Astrocyte (in vitro differentiated cells and primary cell): ENCODE data around the gene NRDC. TPM values are rescaled to one million over a fixed set of nuclear protein-coding genes. Genes with fewer than 3 reads are reported as not detected.

Experiments
- DNase-seq: peaks from one replicate; pipeline ENCODE4 v3.0.0-alpha.2; 2010; ENCODE audit warnings: low read depth
- FAIRE-seq: peaks from 2 replicates; lab custom pipeline; 2011; peaks lifted over from hg19 to GRCh38; lab: Jason Lieb, UNC
- H2AFZ ChIP-seq: 2 replicates; pipeline ENCODE4 v1.6.0; 2012; ENCODE audit warnings: low read depth, low read length, inconsistent platforms
- H3K27ac ChIP-seq: 2 replicates; pipeline ENCODE4 v1.5.1; 2011; ENCODE audit warnings: low read depth, low read length, inconsistent platforms
- H3K27me3 ChIP-seq: 2 replicates; pipeline ENCODE4 v1.6.0; 2011; ENCODE audit warnings: low read length, inconsistent platforms; ENCODE audit not compliant: insufficient read depth
- H3K36me3 ChIP-seq: 2 replicates; pipeline ENCODE4 v1.5.1; 2011; ENCODE audit warnings: low read length, inconsistent platforms; ENCODE audit not compliant: insufficient read depth
- H3K4me1 ChIP-seq: 2 replicates; pipeline ENCODE4 v1.5.1; 2011; ENCODE audit warnings: low read length, inconsistent platforms; ENCODE audit not compliant: insufficient read depth
- H3K4me2 ChIP-seq: 2 replicates; pipeline ENCODE4 v1.6.0; 2012; ENCODE audit warnings: low read length, inconsistent platforms
- H3K4me3 ChIP-seq: 2 replicates; pipeline ENCODE4 v1.5.1; 2011; ENCODE audit warnings: low read depth, mild to moderate bottlenecking, low read length, inconsistent platforms; ENCODE audit not compliant: insufficient read depth
- H3K79me2 ChIP-seq: 2 replicates; pipeline ENCODE4 v1.6.0; 2012; ENCODE audit warnings: mild to moderate bottlenecking, low read length, inconsistent platforms; ENCODE audit not compliant: insufficient read depth
- H3K9ac ChIP-seq: 2 replicates; pipeline ENCODE4 v1.6.0; 2012; ENCODE audit warnings: mild to moderate bottlenecking, low read length, inconsistent platforms
- H3K9me3 ChIP-seq: 2 replicates; pipeline ENCODE4 v1.5.1; 2012; ENCODE audit warnings: low read depth, mild to moderate bottlenecking, low read length, inconsistent platforms; ENCODE audit not compliant: insufficient read depth
- H4K20me1 ChIP-seq: 2 replicates; pipeline ENCODE4 v1.6.0; 2012; ENCODE audit warnings: low read length, inconsistent platforms; ENCODE audit not compliant: insufficient read depth
- H3K27ac Mint-ChIP-seq: one replicate; pipeline ENCODE4 v1.8.0; 2021; ENCODE audit warnings: mild to moderate bottlenecking, mixed read lengths; ENCODE audit not compliant: unreplicated experiment
- H3K27me3 Mint-ChIP-seq: one replicate; pipeline ENCODE4 v1.8.0; 2021; ENCODE audit warnings: low read depth, mixed read lengths; ENCODE audit not compliant: unreplicated experiment
- H3K36me3 Mint-ChIP-seq: one replicate; pipeline ENCODE4 v1.8.0; 2021; ENCODE audit warnings: low read depth, mixed read lengths; ENCODE audit not compliant: unreplicated experiment
- H3K4me1 Mint-ChIP-seq: one replicate; pipeline ENCODE4 v1.8.0; 2021; ENCODE audit warnings: low read depth, mixed read lengths; ENCODE audit not compliant: unreplicated experiment
- H3K4me3 Mint-ChIP-seq: one replicate; pipeline ENCODE4 v1.8.0; 2021; ENCODE audit warnings: mild to moderate bottlenecking, moderate library complexity, mixed read lengths; ENCODE audit not compliant: unreplicated experiment
- H3K9me3 Mint-ChIP-seq: one replicate; pipeline ENCODE4 v1.8.0; 2021; ENCODE audit warnings: mild to moderate bottlenecking, mixed read lengths; ENCODE audit not compliant: unreplicated experiment
- CTCF ChIP-seq: IDR thresholded peaks from 2 replicates; pipeline ENCODE4 v1.5.1; 2011; ENCODE audit warnings: low read depth, mild to moderate bottlenecking, inconsistent platforms, low read length, moderate library complexity; ENCODE audit not compliant: insufficient read depth
- EZH2 ChIP-seq: IDR thresholded peaks from 2 replicates; pipeline ENCODE4 v1.6.1; 2012; ENCODE audit warnings: mild to moderate bottlenecking, low read length, inconsistent platforms; ENCODE audit not compliant: insufficient read depth
- total RNA-seq: library from RNA; stranded (reverse); gene quantifications from 2 replicates; pipeline ENCODE4 v1.2.1, GENCODE V29; 2021

The NRDC gene
- total RNA-seq, 1 donor from 2014 or later, result 170 TPM

GRCh38 chr1:51926171-51926812 lies 47.8 kb upstream of the NRDC start:
- H3K27me3 Mint-ChIP-seq, result no peaks in the 10 kb centered on the region
- DNase-seq (peak; percentile 41), FAIRE-seq (peak; percentile 92)
- H3K36me3 Mint-ChIP-seq, result peaks cover 7% of the 10 kb centered on the region
- peaks cover 15% of the 10 kb centered on the region for H3K4me1 Mint-ChIP-seq
- Histone ChIP-seq H3K27me3 (no peaks in the 10 kb centered on the region), H3K9me3 (no peaks in the 10 kb centered on the region), H3K4me3 (no peak overlapping the region), H3K27ac (no peak overlapping the region), H3K4me1 (peaks cover 22% of the 10 kb centered on the region), H2AFZ (no peak overlapping the region), H4K20me1 (no peaks in the 10 kb centered on the region), H3K79me2 (no peaks in the 10 kb centered on the region), H3K4me2 (no peak overlapping the region), H3K36me3 (no peaks in the 10 kb centered on the region), H3K9ac (no peak overlapping the region)
- no peak for TF ChIP-seq EZH2
- TF ChIP-seq CTCF, result peak; percentile 45
- H3K27ac Mint-ChIP-seq, result no peak overlapping the region
- H3K4me3 Mint-ChIP-seq, result no peak overlapping the region
- no peaks in the 10 kb centered on the region for H3K9me3 Mint-ChIP-seq

- Histone ChIP-seq H3K4me1 (peaks cover 29% of the 10 kb centered on the region), H2AFZ (no peak overlapping the region), H3K9me3 (no peaks in the 10 kb centered on the region), H3K27ac (peak overlapping the region; percentile 55), H3K27me3 (no peaks in the 10 kb centered on the region), H3K4me3 (no peak overlapping the region), H3K36me3 (no peaks in the 10 kb centered on the region), H3K79me2 (no peaks in the 10 kb centered on the region), H3K9ac (no peak overlapping the region), H3K4me2 (peak overlapping the region; percentile 32), H4K20me1 (no peaks in the 10 kb centered on the region)
- DNase-seq (peak; percentile 48), FAIRE-seq (peak; percentile 72)
- H3K9me3 Mint-ChIP-seq, result no peaks in the 10 kb centered on the region
- H3K27ac Mint-ChIP-seq, result no peak overlapping the region
- no peak for TF ChIP-seq EZH2
- no peak for TF ChIP-seq CTCF
- H3K27me3 Mint-ChIP-seq, result no peaks in the 10 kb centered on the region
- H3K4me3 Mint-ChIP-seq, result no peak overlapping the region
- peaks cover 11% of the 10 kb centered on the region for H3K36me3 Mint-ChIP-seq
- H3K4me1 Mint-ChIP-seq, result peaks cover 25% of the 10 kb centered on the region
Observed at GRCh38 chr1:51924455-51924854, 45.9 kb upstream of the NRDC start.

DNA sequence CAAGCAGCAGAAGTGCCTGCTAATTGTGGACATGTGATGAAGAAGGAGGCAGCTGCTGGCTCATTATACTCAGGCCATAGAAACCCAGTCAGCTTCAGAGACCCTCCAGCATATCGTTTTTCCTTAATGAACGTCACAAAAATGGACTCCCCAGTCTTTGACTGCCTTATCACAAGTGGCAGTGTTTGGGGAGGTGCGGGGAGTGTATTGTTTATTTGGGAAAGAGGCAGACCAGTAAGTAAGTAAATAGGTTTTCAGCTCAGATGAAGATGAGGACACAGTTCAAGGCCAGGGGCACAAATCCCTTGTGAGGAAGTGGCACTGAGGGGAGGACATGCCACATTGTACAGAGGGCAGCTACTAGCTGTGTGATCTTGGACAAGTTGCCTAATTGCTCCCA lies 43.5 kb upstream of the NRDC start:
- peaks cover 31% of the 10 kb centered on the region for H3K4me1 ChIP-seq
- no peak overlapping the region for H3K9ac ChIP-seq
- Mint-ChIP-seq H3K4me3 (no peak overlapping the region), H3K9me3 (no peaks in the 10 kb centered on the region), H3K4me1 (peaks cover 23% of the 10 kb centered on the region), H3K27me3 (no peaks in the 10 kb centered on the region), H3K36me3 (peaks cover 16% of the 10 kb centered on the region), H3K27ac (no peak overlapping the region)
- H3K36me3 ChIP-seq, result peaks cover 2% of the 10 kb centered on the region
- FAIRE-seq (no peak), DNase-seq (no peak)
- no peaks in the 10 kb centered on the region for H4K20me1 ChIP-seq
- no peak overlapping the region for H3K27ac ChIP-seq
- no peak for TF ChIP-seq CTCF
- TF ChIP-seq EZH2, result no peak
- H3K79me2 ChIP-seq, result no peaks in the 10 kb centered on the region
- no peak overlapping the region for H2AFZ ChIP-seq
- H3K4me2 ChIP-seq, result no peak overlapping the region
- no peaks in the 10 kb centered on the region for H3K27me3 ChIP-seq
- no peaks in the 10 kb centered on the region for H3K9me3 ChIP-seq
- no peak overlapping the region for H3K4me3 ChIP-seq
